ENCODE data around the gene COQ4. TPM values are rescaled to one million over a fixed set of nuclear protein-coding genes. Genes with fewer than 3 reads are reported as not detected.
A peak's percentile ranks its signal among the peaks of the same experiment; 100 is the strongest.

The COQ4 gene
- total and polyA plus RNA-seq, 2 experiments from 2014 or later: 35.3 to 37.0 TPM

- peaks cover 7% of the 10 kb centered on the region for H3K4me1 ChIP-seq (ENCODE audit: insufficient read depth)
- H3K4me3 Mint-ChIP-seq: peak overlapping the region; percentile 94
- H2AFZ ChIP-seq: no peak overlapping the region
- TF ChIP-seq JUNB (IDR thresholded peaks at IDR 0.05; ENCODE audit: unreplicated experiment): no peak
- TF ChIP-seq POLR2AphosphoS5 (IDR thresholded peaks at IDR 0.05; ENCODE audit: low read depth): no peak
- TF ChIP-seq ZNF331 (CRISPR knock-in tag; IDR thresholded peaks at IDR 0.05; ENCODE audit: low read depth): no peak
- no peak for TF ChIP-seq ZNF114 (CRISPR knock-in tag; IDR thresholded peaks at IDR 0.05)
- no peak for TF ChIP-seq STAT1 (IDR thresholded peaks at IDR 0.05; ENCODE audit: unreplicated experiment)
- TF ChIP-seq, protein P1, sequence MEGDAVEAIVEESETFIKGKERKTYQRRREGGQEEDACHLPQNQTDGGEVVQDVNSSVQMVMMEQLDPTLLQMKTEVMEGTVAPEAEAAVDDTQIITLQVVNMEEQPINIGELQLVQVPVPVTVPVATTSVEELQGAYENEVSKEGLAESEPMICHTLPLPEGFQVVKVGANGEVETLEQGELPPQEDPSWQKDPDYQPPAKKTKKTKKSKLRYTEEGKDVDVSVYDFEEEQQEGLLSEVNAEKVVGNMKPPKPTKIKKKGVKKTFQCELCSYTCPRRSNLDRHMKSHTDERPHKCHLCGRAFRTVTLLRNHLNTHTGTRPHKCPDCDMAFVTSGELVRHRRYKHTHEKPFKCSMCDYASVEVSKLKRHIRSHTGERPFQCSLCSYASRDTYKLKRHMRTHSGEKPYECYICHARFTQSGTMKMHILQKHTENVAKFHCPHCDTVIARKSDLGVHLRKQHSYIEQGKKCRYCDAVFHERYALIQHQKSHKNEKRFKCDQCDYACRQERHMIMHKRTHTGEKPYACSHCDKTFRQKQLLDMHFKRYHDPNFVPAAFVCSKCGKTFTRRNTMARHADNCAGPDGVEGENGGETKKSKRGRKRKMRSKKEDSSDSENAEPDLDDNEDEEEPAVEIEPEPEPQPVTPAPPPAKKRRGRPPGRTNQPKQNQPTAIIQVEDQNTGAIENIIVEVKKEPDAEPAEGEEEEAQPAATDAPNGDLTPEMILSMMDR (conservative IDR thresholded peaks at IDR 0.05; ENCODE audit: low read depth in 2 of 2): no peak
- no peak for TF ChIP-seq EZH2 (IDR thresholded peaks at IDR 0.05; ENCODE audit: low read depth, unreplicated experiment)
- TF ChIP-seq, protein P2, sequence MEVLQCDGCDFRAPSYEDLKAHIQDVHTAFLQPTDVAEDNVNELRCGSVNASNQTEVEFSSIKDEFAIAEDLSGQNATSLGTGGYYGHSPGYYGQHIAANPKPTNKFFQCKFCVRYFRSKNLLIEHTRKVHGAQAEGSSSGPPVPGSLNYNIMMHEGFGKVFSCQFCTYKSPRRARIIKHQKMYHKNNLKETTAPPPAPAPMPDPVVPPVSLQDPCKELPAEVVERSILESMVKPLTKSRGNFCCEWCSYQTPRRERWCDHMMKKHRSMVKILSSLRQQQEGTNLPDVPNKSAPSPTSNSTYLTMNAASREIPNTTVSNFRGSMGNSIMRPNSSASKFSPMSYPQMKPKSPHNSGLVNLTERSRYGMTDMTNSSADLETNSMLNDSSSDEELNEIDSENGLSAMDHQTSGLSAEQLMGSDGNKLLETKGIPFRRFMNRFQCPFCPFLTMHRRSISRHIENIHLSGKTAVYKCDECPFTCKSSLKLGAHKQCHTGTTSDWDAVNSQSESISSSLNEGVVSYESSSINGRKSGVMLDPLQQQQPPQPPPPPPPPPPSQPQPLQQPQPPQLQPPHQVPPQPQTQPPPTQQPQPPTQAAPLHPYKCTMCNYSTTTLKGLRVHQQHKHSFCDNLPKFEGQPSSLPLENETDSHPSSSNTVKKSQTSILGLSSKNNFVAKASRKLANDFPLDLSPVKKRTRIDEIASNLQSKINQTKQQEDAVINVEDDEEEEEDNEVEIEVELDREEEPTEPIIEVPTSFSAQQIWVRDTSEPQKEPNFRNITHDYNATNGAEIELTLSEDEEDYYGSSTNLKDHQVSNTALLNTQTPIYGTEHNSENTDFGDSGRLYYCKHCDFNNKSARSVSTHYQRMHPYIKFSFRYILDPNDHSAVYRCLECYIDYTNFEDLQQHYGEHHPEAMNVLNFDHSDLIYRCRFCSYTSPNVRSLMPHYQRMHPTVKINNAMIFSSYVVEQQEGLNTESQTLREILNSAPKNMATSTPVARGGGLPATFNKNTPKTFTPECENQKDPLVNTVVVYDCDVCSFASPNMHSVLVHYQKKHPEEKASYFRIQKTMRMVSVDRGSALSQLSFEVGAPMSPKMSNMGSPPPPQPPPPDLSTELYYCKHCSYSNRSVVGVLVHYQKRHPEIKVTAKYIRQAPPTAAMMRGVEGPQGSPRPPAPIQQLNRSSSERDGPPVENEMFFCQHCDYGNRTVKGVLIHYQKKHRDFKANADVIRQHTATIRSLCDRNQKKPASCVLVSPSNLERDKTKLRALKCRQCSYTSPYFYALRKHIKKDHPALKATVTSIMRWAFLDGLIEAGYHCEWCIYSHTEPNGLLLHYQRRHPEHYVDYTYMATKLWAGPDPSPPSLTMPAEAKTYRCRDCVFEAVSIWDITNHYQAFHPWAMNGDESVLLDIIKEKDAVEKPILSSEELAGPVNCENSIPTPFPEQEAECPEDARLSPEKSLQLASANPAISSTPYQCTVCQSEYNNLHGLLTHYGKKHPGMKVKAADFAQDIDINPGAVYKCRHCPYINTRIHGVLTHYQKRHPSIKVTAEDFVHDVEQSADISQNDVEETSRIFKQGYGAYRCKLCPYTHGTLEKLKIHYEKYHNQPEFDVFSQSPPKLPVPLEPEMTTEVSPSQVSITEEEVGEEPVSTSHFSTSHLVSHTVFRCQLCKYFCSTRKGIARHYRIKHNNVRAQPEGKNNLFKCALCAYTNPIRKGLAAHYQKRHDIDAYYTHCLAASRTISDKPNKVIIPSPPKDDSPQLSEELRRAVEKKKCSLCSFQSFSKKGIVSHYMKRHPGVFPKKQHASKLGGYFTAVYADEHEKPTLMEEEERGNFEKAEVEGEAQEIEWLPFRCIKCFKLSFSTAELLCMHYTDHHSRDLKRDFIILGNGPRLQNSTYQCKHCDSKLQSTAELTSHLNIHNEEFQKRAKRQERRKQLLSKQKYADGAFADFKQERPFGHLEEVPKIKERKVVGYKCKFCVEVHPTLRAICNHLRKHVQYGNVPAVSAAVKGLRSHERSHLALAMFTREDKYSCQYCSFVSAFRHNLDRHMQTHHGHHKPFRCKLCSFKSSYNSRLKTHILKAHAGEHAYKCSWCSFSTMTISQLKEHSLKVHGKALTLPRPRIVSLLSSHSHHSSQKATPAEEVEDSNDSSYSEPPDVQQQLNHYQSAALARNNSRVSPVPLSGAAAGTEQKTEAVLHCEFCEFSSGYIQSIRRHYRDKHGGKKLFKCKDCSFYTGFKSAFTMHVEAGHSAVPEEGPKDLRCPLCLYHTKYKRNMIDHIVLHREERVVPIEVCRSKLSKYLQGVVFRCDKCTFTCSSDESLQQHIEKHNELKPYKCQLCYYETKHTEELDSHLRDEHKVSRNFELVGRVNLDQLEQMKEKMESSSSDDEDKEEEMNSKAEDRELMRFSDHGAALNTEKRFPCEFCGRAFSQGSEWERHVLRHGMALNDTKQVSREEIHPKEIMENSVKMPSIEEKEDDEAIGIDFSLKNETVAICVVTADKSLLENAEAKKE (CRISPR knock-in tag; IDR thresholded peaks at IDR 0.05): no peak
- no peak for TF ChIP-seq REST (IDR thresholded peaks at IDR 0.05; ENCODE audit: unreplicated experiment)
- no peak for TF ChIP-seq ETS1 (IDR thresholded peaks at IDR 0.05)
- TF ChIP-seq NANOG (IDR thresholded peaks at IDR 0.05; ENCODE audit: borderline replicate concordance): no peak
- no peak for TF ChIP-seq CREB1 (CRISPR knock-in tag; IDR thresholded peaks at IDR 0.05; ENCODE audit: low read depth)
- TF ChIP-seq EZH2phosphoT487 (IDR thresholded peaks at IDR 0.05; ENCODE audit: unreplicated experiment): no peak
- H3K27me3 ChIP-seq (ENCODE audit: insufficient read depth): no peaks in the 10 kb centered on the region
- no peaks in the 10 kb centered on the region; the same call in none of the 2 replicates for H4K20me1 ChIP-seq (replicated peaks; ENCODE audit: insufficient read depth)
- peaks cover 31% of the 10 kb centered on the region for H3K36me3 Mint-ChIP-seq (ENCODE audit: low read depth)
- H3K4me3 ChIP-seq: peak overlapping the region; percentile 99
- H3K4me1 Mint-ChIP-seq: no peaks in the 10 kb centered on the region
- H3K27me3 Mint-ChIP-seq (ENCODE audit: insufficient read depth, low read depth, poor library complexity): peaks cover 11% of the 10 kb centered on the region
- H3K27ac ChIP-seq (ENCODE audit: low read depth): no peak overlapping the region
- peak overlapping the region; percentile 84 for H3K4me2 ChIP-seq
- H3K27ac Mint-ChIP-seq: no peak overlapping the region
- no peak for ATAC-seq
- H3K36me3 ChIP-seq (ENCODE audit: insufficient read depth): peaks cover 6% of the 10 kb centered on the region
- H3K79me2 ChIP-seq (replicated peaks; ENCODE audit: insufficient read depth): peaks cover 18% of the 10 kb centered on the region
- H3K9me2 ChIP-seq (ENCODE audit: insufficient read depth): no peaks in the 10 kb centered on the region
- no peak for DNase-seq (ENCODE audit: low spot score)
- no peaks in the 10 kb centered on the region for H3K9me3 Mint-ChIP-seq
- peaks cover 5% of the 10 kb centered on the region; the same call in 1 of the 2 replicates for H3F3A ChIP-seq (replicated peaks; ENCODE audit: low read depth)
These were observed 1.3 kb upstream of the COQ4 start for GRCh38 chr9:128321343-128321742.
